ENCODE measurements around the gene FHIT.

- TF ChIP-seq CTCF (conservative IDR thresholded peaks at IDR 0.05): no peak
- no peak for TF ChIP-seq EZH2 (IDR thresholded peaks at IDR 0.05; ENCODE audit: low read depth)
These were observed 806.3 kb downstream of the FHIT start for GRCh38 chr3:60444898-60445437.

Data from PC-9 (cell line).